H9 (cell line): ENCODE results near the gene ANKRD62. TPM values are rescaled to one million over a fixed set of nuclear protein-coding genes. Genes with fewer than 3 reads are reported as not detected.

ENCODE experiments used
- DNase-seq: peaks from one replicate; pipeline ENCODE4 v3.0.0-alpha.2; 2017
- H2AFZ ChIP-seq: one replicate; pipeline ENCODE4 v1.6.1; 2013; ENCODE audit warnings: mild to moderate bottlenecking, low read length, control low read depth, moderate library complexity
- H2AK5ac ChIP-seq: 2 replicates; pipeline ENCODE4 v1.6.1; 2013; ENCODE audit warnings: low read length, control low read depth, mixed read lengths; ENCODE audit not compliant: insufficient read length
- H2BK120ac ChIP-seq: one replicate; pipeline ENCODE4 v1.6.1; 2013; ENCODE audit warnings: low read depth, mild to moderate bottlenecking, low read length, control low read depth, inconsistent platforms; ENCODE audit not compliant: poor library complexity, severe bottlenecking
- H2BK12ac ChIP-seq: 2 replicates; pipeline ENCODE4 v1.6.1; 2013; ENCODE audit warnings: low read length, control low read depth, mixed read lengths, low read depth; ENCODE audit not compliant: insufficient read length
- H2BK15ac ChIP-seq: 2 replicates; pipeline ENCODE4 v1.6.1; 2013; ENCODE audit warnings: low read depth, low read length, control low read depth
- H2BK20ac ChIP-seq: one replicate; pipeline ENCODE4 v1.6.1; 2013; ENCODE audit warnings: low read depth, mild to moderate bottlenecking, low read length, control low read depth, inconsistent platforms; ENCODE audit not compliant: poor library complexity, severe bottlenecking
- H2BK5ac ChIP-seq: 2 replicates; pipeline ENCODE4 v1.6.1; 2013; ENCODE audit warnings: low read length, control low read depth, mixed read lengths; ENCODE audit not compliant: insufficient read length
- H3K14ac ChIP-seq: 2 replicates; pipeline ENCODE4 v1.6.1; 2013; ENCODE audit warnings: low read length, control low read depth; ENCODE audit not compliant: insufficient read depth
- H3K18ac ChIP-seq: 2 replicates; pipeline ENCODE4 v1.6.1; 2013; ENCODE audit warnings: low read depth, mild to moderate bottlenecking, mixed read lengths, low read length, control low read depth; ENCODE audit not compliant: insufficient read length
- H3K23ac ChIP-seq: 2 replicates; pipeline ENCODE4 v1.6.1; 2013; ENCODE audit warnings: low read length, control low read depth, mixed read lengths, low read depth; ENCODE audit not compliant: insufficient read length
- H3K23me2 ChIP-seq: 2 replicates; pipeline ENCODE4 v1.6.1; 2013; ENCODE audit warnings: low read depth, mild to moderate bottlenecking, mixed read lengths, low read length, control low read depth; ENCODE audit not compliant: insufficient read length, poor library complexity, severe bottlenecking
- H3K27ac ChIP-seq: 2 replicates; pipeline ENCODE4 v1.5.1; 2013; ENCODE audit warnings: low read length, control low read depth, mixed read lengths, low read depth; ENCODE audit not compliant: insufficient read length
- H3K27me3 ChIP-seq: 2 replicates; pipeline ENCODE4 v1.6.1; 2013; ENCODE audit warnings: low read length, control low read depth, inconsistent platforms; ENCODE audit not compliant: insufficient read depth
- H3K4ac ChIP-seq: 2 replicates; pipeline ENCODE4 v1.6.1; 2013; ENCODE audit warnings: low read depth, mild to moderate bottlenecking, control low read depth, inconsistent platforms, low read length, moderate library complexity
- H3K4me1 ChIP-seq: 2 replicates; pipeline ENCODE4 v1.6.1; 2013; ENCODE audit warnings: low read length, control low read depth, inconsistent platforms; ENCODE audit not compliant: insufficient read depth
- H3K4me2 ChIP-seq: 2 replicates; pipeline ENCODE4 v1.6.1; 2013; ENCODE audit warnings: low read length, control low read depth, mixed read lengths; ENCODE audit not compliant: insufficient read length, insufficient read depth
- H3K56ac ChIP-seq: 2 replicates; pipeline ENCODE4 v1.6.1; 2013; ENCODE audit warnings: low read depth, mild to moderate bottlenecking, mixed read lengths, low read length, control low read depth; ENCODE audit not compliant: insufficient read length
- H3K79me1 ChIP-seq: 2 replicates; pipeline ENCODE4 v1.6.1; 2013; ENCODE audit warnings: low read depth, mild to moderate bottlenecking, moderate library complexity, low read length, control low read depth, inconsistent platforms; ENCODE audit not compliant: insufficient read depth, poor library complexity, severe bottlenecking
- H3K79me2 ChIP-seq: 2 replicates; pipeline ENCODE4 v1.6.1; 2013; ENCODE audit warnings: low read length, control low read depth, inconsistent platforms; ENCODE audit not compliant: insufficient read depth
- H3K9ac ChIP-seq: 2 replicates; pipeline ENCODE4 v1.6.1; 2013; ENCODE audit warnings: low read length, control low read depth, mixed read lengths; ENCODE audit not compliant: insufficient read length; ENCODE audit errors: extremely low read depth
- H3K9me3 ChIP-seq: one replicate; pipeline ENCODE4 v1.6.1; 2013; ENCODE audit warnings: low read depth, low read length, inconsistent platforms; ENCODE audit not compliant: control insufficient read depth
- H3T11ph ChIP-seq: one replicate; pipeline ENCODE4 v1.6.1; 2013; ENCODE audit warnings: mild to moderate bottlenecking, low read length, control low read depth, inconsistent platforms
- H4K20me1 ChIP-seq: one replicate; pipeline ENCODE4 v1.6.1; 2013; ENCODE audit not compliant: control insufficient read depth, insufficient read length, insufficient read depth
- H4K5ac ChIP-seq: 2 replicates; pipeline ENCODE4 v1.6.1; 2013; ENCODE audit warnings: low read depth, mild to moderate bottlenecking, mixed read lengths, low read length, control low read depth; ENCODE audit not compliant: insufficient read length
- H4K8ac ChIP-seq: replicated peaks from 2 replicates; pipeline ENCODE4 v1.6.1; 2013; ENCODE audit warnings: low read length, control low read depth, mixed read lengths, low read depth; ENCODE audit not compliant: insufficient read length
- H4K91ac ChIP-seq: 2 replicates; pipeline ENCODE4 v1.6.1; 2013; ENCODE audit warnings: low read depth, mild to moderate bottlenecking, moderate library complexity, mixed read lengths, low read length, control low read depth; ENCODE audit not compliant: insufficient read length
- H3K27ac Mint-ChIP-seq, 3 experiments: 2 replicates in 2 of 3; 3 replicates in 1 of 3; pipeline ENCODE4 v1.8.0; 2020 to 2021; ENCODE audit warnings: mixed read lengths in 3 of 3, mild to moderate bottlenecking in 1 of 3, moderate library complexity in 1 of 3
- H3K27me3 Mint-ChIP-seq: 2 replicates; pipeline ENCODE4 v1.8.0; 2021; ENCODE audit warnings: low read depth, mild to moderate bottlenecking, moderate library complexity, mixed read lengths
- H3K36me3 Mint-ChIP-seq, 3 experiments: 2 replicates in 2 of 3; 3 replicates in 1 of 3; pipeline ENCODE4 v1.8.0; 2020 to 2021; ENCODE audit warnings: low read depth in 3 of 3, mixed read lengths in 3 of 3; ENCODE audit not compliant: insufficient read depth in 1 of 3
- H3K4me1 Mint-ChIP-seq, 2 experiments: 2 replicates each; pipeline ENCODE4 v1.8.0; 2020; ENCODE audit warnings: mixed read lengths in 2 of 2
- H3K4me3 Mint-ChIP-seq, 2 experiments: 2 replicates in 1 of 2; 3 replicates in 1 of 2; pipeline ENCODE4 v1.8.0; 2020 to 2021; ENCODE audit warnings: mild to moderate bottlenecking in 2 of 2, mixed read lengths in 2 of 2, moderate library complexity in 1 of 2
- H3K9me3 Mint-ChIP-seq, 2 experiments: 2 replicates in 1 of 2; 3 replicates in 1 of 2; pipeline ENCODE4 v1.8.0; 2020; ENCODE audit warnings: mild to moderate bottlenecking in 2 of 2, mixed read lengths in 2 of 2, moderate library complexity in 1 of 2
- CTCF ChIP-seq: fragments of 200-600 bp; sonication (generic); conservative IDR thresholded peaks from 3 replicates; pipeline ENCODE4 v1.8.0; 2021; ENCODE audit warnings: antibody characterized with exemption, mild to moderate bottlenecking
- WGBS: extraction: QIAGEN DNeasy Blood & Tissue Kit; methylation state at CpG from one replicate; pipeline ENCODE4 v1.1.7; 2013; ENCODE audit warnings: missing lambda C conversion rate, low lambda C conversion rate, mixed read lengths; ENCODE audit not compliant: insufficient read length; ENCODE audit errors: extremely low coverage; 5-methylcytosine and 5-hydroxymethylcytosine counted together
- total RNA-seq: library from RNA; stranded (reverse); gene quantifications from 2 replicates; pipeline ENCODE4 v1.2.1, GENCODE V29; 2021

The ANKRD62 gene
- total RNA-seq, 1 experiment from 2014 or later, result not detected

GRCh38 chr18:12113999-12114646 lies 20.5 kb downstream of the ANKRD62 start:
- H2BK120ac ChIP-seq, result no peak overlapping the region
- Mint-ChIP-seq H3K36me3 (no peaks in the 10 kb centered on the region; a peak in 1 of 7 replicates), H3K27ac (no peak overlapping the region), H3K4me1 (no peaks in the 10 kb centered on the region), H3K4me3 (no peak overlapping the region), H3K9me3 (peaks cover 0 to 3% of the 10 kb centered on the region in 2 experiments; a peak in 2 of 5 replicates), H3K27me3 (peaks cover 3% of the 10 kb centered on the region; the same call in 1 of the 2 replicates)
- H2AFZ ChIP-seq, result no peak overlapping the region
- H3K14ac ChIP-seq, result no peak overlapping the region
- no peak overlapping the region for H3K9ac ChIP-seq
- H3K18ac ChIP-seq, result no peak overlapping the region
- H3K27me3 ChIP-seq, result no peaks in the 10 kb centered on the region
- no peak overlapping the region for H2BK15ac ChIP-seq
- H3T11ph ChIP-seq, result no peak overlapping the region
- H2BK12ac ChIP-seq, result no peak overlapping the region
- no peaks in the 10 kb centered on the region for H3K9me3 ChIP-seq
- H2BK20ac ChIP-seq, result no peak overlapping the region
- no peaks in the 10 kb centered on the region for H3K4me1 ChIP-seq
- H2BK5ac ChIP-seq, result no peak overlapping the region
- H4K8ac ChIP-seq, result no peak overlapping the region
- no peak overlapping the region for H4K91ac ChIP-seq
- H3K4ac ChIP-seq, result no peak overlapping the region
- no peaks in the 10 kb centered on the region for H4K20me1 ChIP-seq
- no peak overlapping the region for H3K27ac ChIP-seq
- H4K5ac ChIP-seq, result no peak overlapping the region
- DNase-seq, result no peak
- no peak overlapping the region for H3K56ac ChIP-seq
- no peaks in the 10 kb centered on the region for H3K23me2 ChIP-seq
- no peaks in the 10 kb centered on the region for H3K79me2 ChIP-seq
- H2AK5ac ChIP-seq, result no peak overlapping the region
- no peaks in the 10 kb centered on the region for H3K79me1 ChIP-seq
- no CpG with 5 or more reads among the region's 5 CpGs for WGBS
- no peak overlapping the region for H3K4me2 ChIP-seq
- no peak overlapping the region for H3K23ac ChIP-seq
- TF ChIP-seq CTCF, result no peak
